ENCODE data around the gene HACE1. TPM values are rescaled to one million over a fixed set of nuclear protein-coding genes. Genes with fewer than 3 reads are reported as not detected.
"Not testable (repeated sequence)": the region's sequence is repeated elsewhere in the genome, so short reads cannot be mapped to it uniquely, and the experiment has no call there.

The HACE1 gene
- total and polyA plus RNA-seq, 3 experiments from 2014 or later, result 8.3 to 10.6 (median 8.5) TPM

DNA sequence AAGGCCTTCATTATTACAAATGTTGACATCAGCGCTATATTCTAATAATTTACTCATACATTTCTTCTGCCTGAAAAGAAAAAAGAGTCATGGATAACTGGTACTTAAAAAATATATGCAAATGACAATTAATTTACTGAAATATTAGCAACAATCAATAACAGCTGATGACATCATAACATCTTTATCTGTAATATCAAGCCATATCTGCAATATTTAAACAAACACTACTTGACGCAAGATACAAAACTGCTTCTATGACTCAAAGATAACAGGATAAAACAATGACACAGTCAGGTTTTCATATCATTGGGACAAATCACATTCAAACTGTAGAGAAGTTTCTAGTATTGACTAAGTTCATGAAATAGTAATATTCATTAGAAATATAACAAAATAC lies 16.5 kb downstream of the HACE1 start:
- Histone ChIP-seq H3K27me3 (ENCODE audit: insufficient read depth, low read length, poor library complexity, severe bottlenecking) (no peaks in the 10 kb centered on the region), H3K4me1 (ENCODE audit: insufficient read depth, low read length) (no peaks in the 10 kb centered on the region), H3K36me3 (ENCODE audit: insufficient read depth, low read length) (no peaks in the 10 kb centered on the region), H3K27ac (ENCODE audit: low read depth, low read length) (no peak overlapping the region), H3K9me3 (ENCODE audit: low read length) (no peaks in the 10 kb centered on the region), H3K4me3 (ENCODE audit: low read length) (no peak overlapping the region)
- Mint-ChIP-seq H3K36me3 (peaks cover 7 to 33% (median 16%) of the 10 kb centered on the region in 3 donors), H3K4me1 (peaks cover 0 to 5% (median 0%) of the 10 kb centered on the region in 3 donors), H3K9me3 (no peaks in the 10 kb centered on the region), H3K4me3 (no peak overlapping the region), H3K27me3 (no peaks in the 10 kb centered on the region), H3K27ac (no peak overlapping the region)
- no peak for DNase-seq
- POLR2A ChIA-PET, result no interaction called here
- CTCF ChIA-PET, result no interaction called here

DNA sequence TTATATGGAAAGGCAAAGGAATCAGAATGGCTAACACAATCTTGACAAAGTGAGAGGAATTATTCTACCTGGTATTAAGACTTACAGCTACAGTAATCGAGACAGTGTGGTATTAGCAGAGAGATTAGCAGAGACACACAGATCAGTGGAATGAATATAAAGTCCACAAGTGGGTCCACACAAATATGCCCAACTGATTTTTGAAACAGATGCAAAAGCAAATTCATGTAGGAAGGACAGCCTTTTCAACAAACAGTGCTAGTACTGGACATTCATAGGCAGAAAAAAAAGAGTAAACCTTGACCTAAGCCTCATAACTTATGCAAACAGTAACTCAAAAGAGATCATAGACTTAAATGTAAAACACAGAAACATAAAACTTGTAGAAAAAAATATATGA lies 22.6 kb downstream of the HACE1 start:
- POLR2A ChIA-PET, result no interaction called here
- CTCF ChIA-PET, result no interaction called here
- no peak overlapping the region for H3K27ac Mint-ChIP-seq

DNA sequence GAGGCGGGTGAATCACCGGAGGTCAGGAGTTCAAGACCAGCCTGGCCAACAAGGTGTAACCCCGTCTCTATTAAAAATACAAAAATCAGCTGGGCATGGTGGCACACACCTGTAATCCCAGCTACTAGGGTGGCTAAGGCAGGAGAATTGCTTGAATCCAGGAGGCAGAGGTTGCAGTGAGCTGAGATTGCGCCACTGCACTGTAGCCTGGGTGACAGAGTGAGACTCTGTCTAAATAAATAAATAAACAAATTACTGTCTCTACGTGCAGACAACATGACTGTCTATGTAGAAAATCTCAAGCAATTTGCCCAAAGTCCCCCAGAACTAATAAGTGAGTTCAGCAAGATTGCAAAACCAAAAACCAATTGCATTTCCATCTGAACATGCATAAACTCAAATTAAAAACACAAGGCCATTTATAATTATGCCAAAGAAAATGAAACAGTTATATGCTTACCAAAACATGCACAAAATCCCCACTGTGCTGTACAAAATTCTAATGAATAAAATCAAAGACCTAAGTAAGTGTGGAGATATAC lies 23.2 kb downstream of the HACE1 start:
- H3K27ac ChIP-seq (ENCODE audit: low read depth, low read length); H3K27ac Mint-ChIP-seq; CTCF ChIA-PET; H3K9me3 ChIP-seq (ENCODE audit: low read length); H3K4me3 Mint-ChIP-seq; H3K4me1 Mint-ChIP-seq; H3K36me3 ChIP-seq (ENCODE audit: insufficient read depth, low read length); H3K9me3 Mint-ChIP-seq; H3K4me1 ChIP-seq (ENCODE audit: insufficient read depth, low read length); H3K27me3 Mint-ChIP-seq; H3K4me3 ChIP-seq (ENCODE audit: low read length); POLR2A ChIA-PET; DNase-seq; H3K27me3 ChIP-seq (ENCODE audit: insufficient read depth, low read length, poor library complexity, severe bottlenecking): not testable (repeated sequence)
- peaks cover 7 to 50% (median 17%) of the 10 kb centered on the region in 3 donors for H3K36me3 Mint-ChIP-seq

More for the DNA sequence above, 22.6 kb downstream of the HACE1 start:
- Histone ChIP-seq H3K4me1 (ENCODE audit: insufficient read depth, low read length) (no peaks in the 10 kb centered on the region), H3K36me3 (ENCODE audit: insufficient read depth, low read length) (no peaks in the 10 kb centered on the region), H3K27ac (ENCODE audit: low read depth, low read length) (no peak overlapping the region), H3K9me3 (ENCODE audit: low read length) (no peaks in the 10 kb centered on the region), H3K27me3 (ENCODE audit: insufficient read depth, low read length, poor library complexity, severe bottlenecking) (no peaks in the 10 kb centered on the region), H3K4me3 (ENCODE audit: low read length) (no peak overlapping the region)
- H3K4me3 Mint-ChIP-seq, result no peak overlapping the region
- H3K9me3 Mint-ChIP-seq, result no peaks in the 10 kb centered on the region
- peaks cover 7 to 51% (median 17%) of the 10 kb centered on the region in 3 donors for H3K36me3 Mint-ChIP-seq
- no peaks in the 10 kb centered on the region for H3K27me3 Mint-ChIP-seq
- no peak for DNase-seq
- peaks cover 0 to 3% (median 0%) of the 10 kb centered on the region in 3 donors for H3K4me1 Mint-ChIP-seq

DNA sequence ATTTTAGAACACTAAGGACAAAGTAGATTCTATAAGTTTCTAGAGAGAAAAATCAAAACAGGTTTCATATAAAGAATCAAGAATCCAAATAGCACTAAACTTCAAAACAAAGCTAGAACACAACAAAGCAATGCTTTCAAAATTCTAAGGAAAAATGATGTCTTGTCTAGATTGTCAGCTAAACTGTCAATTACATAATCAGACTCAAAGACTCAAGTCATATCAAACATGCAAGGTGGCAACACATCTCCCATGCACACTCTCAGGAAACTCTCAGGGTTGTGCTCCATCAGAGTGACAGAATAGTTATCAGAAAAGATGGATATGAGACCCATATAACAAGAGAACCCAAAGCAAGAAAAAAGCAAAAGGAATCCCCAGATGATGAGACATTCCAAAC lies 23.9 kb downstream of the HACE1 start:
- no peaks in the 10 kb centered on the region for H3K27me3 Mint-ChIP-seq
- CTCF ChIA-PET, result no interaction called here
- H3K36me3 ChIP-seq (ENCODE audit: insufficient read depth, low read length), result no peaks in the 10 kb centered on the region

DNA sequence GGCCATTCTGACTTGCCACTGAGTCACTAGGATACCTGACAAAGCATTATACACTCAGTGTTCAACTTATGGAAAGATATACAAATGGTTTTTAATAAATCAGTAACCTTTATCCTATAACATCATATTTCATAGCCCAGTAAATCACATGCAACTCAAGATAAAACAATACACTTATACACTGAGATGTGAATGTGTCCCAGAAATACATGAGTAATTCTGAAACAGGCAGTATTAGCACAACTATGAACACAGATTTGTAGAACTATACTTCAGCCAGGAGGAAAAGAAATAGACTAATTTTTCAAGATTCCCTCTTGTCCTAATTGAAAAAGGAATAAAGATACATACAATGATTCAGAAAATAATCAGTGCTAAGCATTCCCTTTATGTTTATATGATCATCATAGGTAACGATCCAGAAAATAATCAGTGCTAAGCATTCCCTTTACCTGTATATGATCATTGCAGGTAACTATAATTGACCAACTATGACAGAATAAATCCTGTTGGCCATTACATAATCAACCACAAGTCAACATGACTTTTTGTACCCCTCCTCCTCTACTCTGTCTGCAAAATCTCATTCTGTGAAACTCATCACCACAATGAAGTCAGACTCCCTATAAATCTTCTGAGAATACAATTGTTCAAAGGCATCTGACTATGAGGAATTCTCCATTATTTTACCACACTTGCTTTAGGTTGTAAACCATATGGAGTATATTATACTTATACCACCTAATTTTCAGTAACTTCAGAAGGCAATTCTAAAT lies 30.3 kb downstream of the HACE1 start:
- peaks cover 4 to 14% (median 8%) of the 10 kb centered on the region in 3 donors for H3K4me1 Mint-ChIP-seq
- Histone ChIP-seq H3K27me3 (ENCODE audit: insufficient read depth, low read length, poor library complexity, severe bottlenecking) (no peaks in the 10 kb centered on the region), H3K9me3 (ENCODE audit: low read length) (no peaks in the 10 kb centered on the region), H3K27ac (ENCODE audit: low read depth, low read length) (no peak overlapping the region), H3K4me1 (ENCODE audit: insufficient read depth, low read length) (no peaks in the 10 kb centered on the region), H3K4me3 (ENCODE audit: low read length) (no peak overlapping the region), H3K36me3 (ENCODE audit: insufficient read depth, low read length) (no peaks in the 10 kb centered on the region)
- ChIA-PET POLR2A (no interaction called here), CTCF (interaction anchor here (1.0 kb wide), 1 partner anchor 17 kb away, joined by 3 read pairs; no protein-coding TSS in a partner anchor)
- H3K36me3 Mint-ChIP-seq, result peaks cover 11 to 31% (median 14%) of the 10 kb centered on the region in 3 donors
- H3K27me3 Mint-ChIP-seq, result no peaks in the 10 kb centered on the region
- DNase-seq, result no peak
- no peak overlapping the region for H3K4me3 Mint-ChIP-seq
- peak overlapping the region in 2 of 8 donors; percentile 3 to 46 for H3K27ac Mint-ChIP-seq
- H3K9me3 Mint-ChIP-seq, result no peaks in the 10 kb centered on the region

More for the DNA sequence above, 23.9 kb downstream of the HACE1 start:
- H3K4me3 Mint-ChIP-seq, result no peak overlapping the region
- Histone ChIP-seq H3K4me3 (ENCODE audit: low read length) (no peak overlapping the region), H3K9me3 (ENCODE audit: low read length) (no peaks in the 10 kb centered on the region), H3K27me3 (ENCODE audit: insufficient read depth, low read length, poor library complexity, severe bottlenecking) (no peaks in the 10 kb centered on the region), H3K4me1 (ENCODE audit: insufficient read depth, low read length) (no peaks in the 10 kb centered on the region), H3K27ac (ENCODE audit: low read depth, low read length) (no peak overlapping the region)
- peaks cover 7 to 53% (median 20%) of the 10 kb centered on the region in 3 donors for H3K36me3 Mint-ChIP-seq
- POLR2A ChIA-PET, result no interaction called here
- no peak overlapping the region for H3K27ac Mint-ChIP-seq
- no peaks in the 10 kb centered on the region for H3K9me3 Mint-ChIP-seq
- peaks cover 0 to 3% (median 0%) of the 10 kb centered on the region in 3 donors for H3K4me1 Mint-ChIP-seq
- DNase-seq, result no peak

DNA sequence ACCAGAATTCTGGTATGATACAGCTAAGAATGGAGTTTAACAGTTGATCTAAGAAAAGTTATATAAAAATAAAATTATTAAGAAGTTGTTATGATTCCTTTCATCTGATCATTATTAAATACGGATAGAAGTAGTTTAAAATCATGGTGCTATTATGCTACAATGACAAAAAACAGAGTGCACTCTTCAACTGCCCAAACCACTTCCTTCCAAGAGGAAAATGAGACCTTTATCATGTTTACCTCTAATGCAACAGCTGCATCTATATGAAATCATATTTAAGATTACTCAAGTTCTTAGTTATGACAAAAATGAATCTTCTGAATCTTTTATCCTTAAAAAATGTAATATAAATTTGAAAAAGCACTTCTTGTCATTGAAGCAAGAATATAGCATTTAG lies 31.2 kb downstream of the HACE1 start:
- DNase-seq, result no peak
- ChIA-PET CTCF (interaction anchor here (1.0 kb wide), 1 partner anchor 18 kb away, joined by 3 read pairs; no protein-coding TSS in a partner anchor), POLR2A (no interaction called here)
- H3K4me3 Mint-ChIP-seq, result no peak overlapping the region
- no peaks in the 10 kb centered on the region for H3K9me3 Mint-ChIP-seq
- H3K4me1 Mint-ChIP-seq, result peaks cover 4 to 14% (median 8%) of the 10 kb centered on the region in 3 donors
- no peaks in the 10 kb centered on the region for H3K27me3 Mint-ChIP-seq
- H3K36me3 Mint-ChIP-seq, result peaks cover 15 to 34% (median 16%) of the 10 kb centered on the region in 3 donors
- H3K36me3 ChIP-seq (ENCODE audit: insufficient read depth, low read length), result no peaks in the 10 kb centered on the region
- H3K27me3 ChIP-seq (ENCODE audit: insufficient read depth, low read length, poor library complexity, severe bottlenecking), result no peaks in the 10 kb centered on the region
- no peaks in the 10 kb centered on the region for H3K9me3 ChIP-seq (ENCODE audit: low read length)
- no peaks in the 10 kb centered on the region for H3K4me1 ChIP-seq (ENCODE audit: insufficient read depth, low read length)
- no peak overlapping the region for H3K27ac Mint-ChIP-seq
- H3K4me3 ChIP-seq (ENCODE audit: low read length), result no peak overlapping the region
- no peak overlapping the region for H3K27ac ChIP-seq (ENCODE audit: low read depth, low read length)

DNA sequence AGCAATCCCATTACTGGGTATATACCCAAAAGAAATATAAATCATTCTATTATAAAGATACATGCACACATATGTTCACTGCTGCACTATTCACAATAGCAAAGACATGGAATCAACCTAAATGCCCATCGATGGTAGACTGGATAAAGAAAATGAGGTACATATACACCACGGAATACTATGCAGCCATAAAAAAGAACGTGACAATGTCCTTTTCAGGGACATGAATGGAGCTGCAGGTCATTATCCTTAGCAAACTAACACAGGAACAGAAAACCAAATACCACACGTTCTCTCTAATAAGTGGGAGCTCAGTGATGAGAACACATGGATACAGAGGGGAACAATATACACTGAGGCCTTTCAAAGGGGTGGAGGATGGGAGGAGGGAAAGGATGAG lies 38.9 kb downstream of the HACE1 start:
- H3K27ac ChIP-seq (ENCODE audit: low read depth, low read length); H3K4me1 Mint-ChIP-seq; DNase-seq; H3K9me3 ChIP-seq (ENCODE audit: low read length); H3K9me3 Mint-ChIP-seq; H3K4me3 Mint-ChIP-seq; H3K36me3 ChIP-seq (ENCODE audit: insufficient read depth, low read length); H3K27ac Mint-ChIP-seq; H3K27me3 ChIP-seq (ENCODE audit: insufficient read depth, low read length, poor library complexity, severe bottlenecking); POLR2A ChIA-PET; H3K27me3 Mint-ChIP-seq; CTCF ChIA-PET; H3K4me3 ChIP-seq (ENCODE audit: low read length); H3K4me1 ChIP-seq (ENCODE audit: insufficient read depth, low read length): not testable (repeated sequence)
- H3K36me3 Mint-ChIP-seq, result peaks cover 11 to 36% (median 31%) of the 10 kb centered on the region in 3 donors

DNA sequence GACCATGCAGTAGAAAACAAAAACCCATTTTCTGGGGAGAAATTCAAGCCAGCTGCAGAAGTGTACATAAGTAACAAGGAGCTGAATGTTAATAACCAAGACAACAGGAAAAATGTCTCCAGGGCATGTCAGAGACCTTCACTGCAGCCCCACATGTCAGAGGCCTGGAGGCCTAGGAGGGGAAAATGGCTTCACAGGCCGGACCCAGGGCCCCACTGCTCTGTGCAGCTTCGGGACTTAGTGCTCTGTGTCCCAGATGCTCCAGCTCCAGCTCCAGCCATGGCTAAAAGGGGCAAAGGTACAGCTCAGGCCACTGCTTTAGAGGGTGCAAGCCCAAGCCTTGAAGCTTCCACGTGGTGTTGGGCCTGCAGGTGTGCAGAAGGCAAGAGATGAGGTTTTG lies 43.6 kb downstream of the HACE1 start:
- no peak overlapping the region for H3K4me3 ChIP-seq (ENCODE audit: low read length)
- H3K4me1 ChIP-seq (ENCODE audit: insufficient read depth, low read length), result no peaks in the 10 kb centered on the region
- no peaks in the 10 kb centered on the region for H3K27me3 ChIP-seq (ENCODE audit: insufficient read depth, low read length, poor library complexity, severe bottlenecking)
- H3K27me3 Mint-ChIP-seq, result no peaks in the 10 kb centered on the region
- no peak for DNase-seq
- CTCF ChIA-PET, result no interaction called here
- H3K4me3 Mint-ChIP-seq, result no peak overlapping the region
- H3K36me3 ChIP-seq (ENCODE audit: insufficient read depth, low read length), result no peaks in the 10 kb centered on the region
- POLR2A ChIA-PET, result no interaction called here
- no peak overlapping the region for H3K27ac Mint-ChIP-seq
- no peak overlapping the region for H3K27ac ChIP-seq (ENCODE audit: low read depth, low read length)
- H3K36me3 Mint-ChIP-seq, result peaks cover 16 to 39% (median 26%) of the 10 kb centered on the region in 3 donors
- H3K9me3 Mint-ChIP-seq, result peaks cover 0 to 6% (median 3%) of the 10 kb centered on the region in 5 donors
- peaks cover 0 to 3% (median 1%) of the 10 kb centered on the region in 3 donors for H3K4me1 Mint-ChIP-seq
- H3K9me3 ChIP-seq (ENCODE audit: low read length), result no peaks in the 10 kb centered on the region

Data from CD8-positive, alpha-beta memory T cell (primary cell).